HL-60 (cell line): ENCODE data around the gene TIA1.
"Not testable (repeated sequence)": the region's sequence is repeated elsewhere in the genome, so short reads cannot be mapped to it uniquely, and the experiment has no call there.

Experiments
- DNase-seq, 2 experiments: peaks; one replicate each; pipeline ENCODE4 v3.0.0-alpha.2; 2010 to 2020; ENCODE audit warnings: low read depth in 1 of 2, low spot score in 1 of 2
- H3K27ac ChIP-seq: fragments of 250-450 bp; sonication (Bioruptor Pico); replicated peaks from 2 replicates; pipeline ENCODE4 v1.5.1; 2020; ENCODE audit warnings: mild to moderate bottlenecking, moderate library complexity
- H3K27me3 ChIP-seq: fragments of 250-450 bp; sonication (Bioruptor Pico); 2 replicates; pipeline ENCODE4 v1.5.1; 2021; ENCODE audit warnings: mild to moderate bottlenecking, moderate library complexity; ENCODE audit not compliant: insufficient read depth, poor library complexity, severe bottlenecking
- H3K4me3 ChIP-seq: replicated peaks from 2 replicates; pipeline ENCODE4 v1.5.1; 2011; ENCODE audit warnings: mild to moderate bottlenecking, control low read depth, low read length; ENCODE audit not compliant: insufficient read depth
- CTCF ChIP-seq: IDR thresholded peaks from one replicate; pipeline ENCODE4 v1.5.1; 2011; ENCODE audit warnings: low read length, control low read depth, inconsistent platforms; ENCODE audit not compliant: insufficient read depth
- GABPA ChIP-seq: IDR thresholded peaks from 2 replicates; pipeline ENCODE4 v1.6.1; 2012; ENCODE audit warnings: low read depth
- POLR2AphosphoS5 ChIP-seq: IDR thresholded peaks from 2 replicates; pipeline ENCODE4 v1.6.1; 2012; ENCODE audit warnings: low read depth
- REST ChIP-seq: IDR thresholded peaks from 2 replicates; pipeline ENCODE4 v1.6.1; 2012; ENCODE audit warnings: low read depth; ENCODE audit not compliant: insufficient replicate concordance
- SPI1 ChIP-seq: IDR thresholded peaks from 2 replicates; pipeline ENCODE4 v1.6.1; 2012; ENCODE audit warnings: low read depth, mild to moderate bottlenecking, borderline replicate concordance

Gene TIA1

GRCh38 chr2:70182689-70183088, 65.7 kb downstream of the TIA1 start:
- DNase-seq: peak in 1 of 2 experiments; percentile 53
- Histone ChIP-seq H3K4me3 (no peak overlapping the region), H3K27ac (peak overlapping the region; percentile 9; the same call in 1 of the 2 replicates)

GRCh38 chr2:70181363-70181956, 67.0 kb downstream of the TIA1 start:
- DNase-seq: peak; percentile 38 to 88
- TF ChIP-seq POLR2AphosphoS5 (peak; percentile 86), REST (no peak), CTCF (no peak)
- Histone ChIP-seq H3K27me3 (no peaks in the 10 kb centered on the region), H3K4me3 (no peak overlapping the region), H3K27ac (peak overlapping the region; percentile 65)

More at GRCh38 chr2:70182689-70183088, 65.7 kb downstream of the TIA1 start:
- no peaks in the 10 kb centered on the region for H3K27me3 ChIP-seq
- TF ChIP-seq POLR2AphosphoS5: no peak
- TF ChIP-seq SPI1: peak; percentile 71

GRCh38 chr2:70173520-70173919, 74.9 kb downstream of the TIA1 start:
- Histone ChIP-seq H3K27ac (no peak overlapping the region), H3K4me3 (no peak overlapping the region), H3K27me3 (no peaks in the 10 kb centered on the region)
- TF ChIP-seq CTCF (no peak), SPI1 (no peak)
- DNase-seq: no peak

- not testable (repeated sequence) for H3K27me3 ChIP-seq, H3K4me3 ChIP-seq, DNase-seq, H3K27ac ChIP-seq
Observed at GRCh38 chr2:70169654-70170245, 78.7 kb downstream of the TIA1 start.

GRCh38 chr2:70161069-70161534, 87.3 kb downstream of the TIA1 start:
- Histone ChIP-seq H3K27me3 (no peaks in the 10 kb centered on the region), H3K27ac (no peak overlapping the region), H3K4me3 (no peak overlapping the region)
- no peak for DNase-seq
- TF ChIP-seq REST (no peak), GABPA (no peak), POLR2AphosphoS5 (no peak), CTCF (no peak), SPI1 (no peak)
